Right lobe of liver (tissue), 6 donors: ENCODE results near the gene BEST1. TPM values are rescaled to one million over a fixed set of nuclear protein-coding genes. Genes with fewer than 3 reads are reported as not detected.

Experiments
- ATAC-seq, 4 donors: fragments of 200-7000 bp; cut with Tn5 transposase; one replicate each; pipeline ENCODE4 v1.9.1; 2020; ENCODE audit warnings: mild to moderate bottlenecking in 4 of 4, moderate library complexity in 4 of 4
- DNase-seq, 3 donors: peaks; one replicate each; pipeline ENCODE4 v3.0.0-alpha.2; 2020
- H3K27ac ChIP-seq, 3 donors: fragments of 200-600 bp; one replicate each; pipeline ENCODE4 v1.8.0; 2022
- H3K27me3 ChIP-seq, 2 donors: fragments of 200-600 bp; one replicate each; pipeline ENCODE4 v1.8.0; 2022
- H3K36me3 ChIP-seq, 4 donors: fragments of 200-600 bp; sonication (generic) in 1 of 4; one replicate each; pipeline versions ENCODE4 v1.5.1 to v1.8.0; 2017 to 2022; ENCODE audit warnings: control low read depth in 1 of 4
- H3K4me1 ChIP-seq, 4 donors: fragments of 200-600 bp; sonication (generic) in 1 of 4; one replicate each; pipeline versions ENCODE4 v1.5.1 to v1.8.0; 2017 to 2022; ENCODE audit warnings: control low read depth in 1 of 4
- H3K4me3 ChIP-seq, 3 donors: fragments of 200-600 bp; one replicate each; pipeline ENCODE4 v1.8.0; 2022
- H3K9me3 ChIP-seq, 4 donors: fragments of 200-600 bp; sonication (generic) in 1 of 4; one replicate each; pipeline versions ENCODE4 v1.5.1 to v1.8.0; 2017 to 2022; ENCODE audit warnings: control low read depth in 1 of 4
- CTCF ChIP-seq, 4 donors: fragments of 200-600 bp in 3 of 4; fragments of 450-650 bp in 1 of 4; IDR thresholded peaks; one replicate each; pipeline versions ENCODE4 v1.5.1 to v1.8.0; 2016 to 2022; ENCODE audit warnings: antibody characterized with exemption in 4 of 4, mild to moderate bottlenecking in 2 of 4
- POLR2A ChIP-seq: fragments of 450-650 bp; IDR thresholded peaks from one replicate; pipeline ENCODE4 v1.6.1; 2017; ENCODE audit warnings: antibody characterized with exemption, mild to moderate bottlenecking
- WGBS: methylation state at CpG from one replicate; pipeline ENCODE4 v1.1.6; 2018; ENCODE audit warnings: low coverage, low lambda C conversion rate; ENCODE audit not compliant: insufficient coverage; ENCODE audit errors: missing lambda C conversion rate; 5-methylcytosine and 5-hydroxymethylcytosine counted together
- intact Hi-C, 2 donors: fragments of 100-400 bp; cut with DNase I; formaldehyde crosslinking; loops; one replicate each; pipeline versions ENCODE4 v1.11.2 to v1.14.1; 2022
- total RNA-seq, 6 experiments: library from RNA; depleted of rRNA in 2 of 6; stranded (reverse); fragments of >200 nt in 2 of 6; fragmentation: NEBNext Ultra II Directional in 3 of 6; extraction: Animal tissue kit (Norgen Biotek cat#: 25700) in 3 of 6; gene quantifications; one replicate each; pipeline versions ENCODE4 v1.1.0 to v1.2.4, GENCODE V29; 2016 to 2023
- donor health status: DM: no; HTN: yes; CAD: no.
- donor health status: DM: no; HTN: no; CAD: no.
- donor health status: DM: no; HTN: no; CAD: no.
- donor health status: DM: no; HTN: yes; CAD: no.
- donor health status: DM: no; HTN: yes; CAD: no.

The BEST1 gene
- total RNA-seq, 6 experiments from 2014 or later: 0.55 to 2.3 (median 0.91) TPM

GRCh38 chr11:61972672-61973475, 22.7 kb downstream of the BEST1 start:
- H3K4me3 ChIP-seq: peak overlapping the region in 2 of 3 donors; percentile 21 to 29
- H3K9me3 ChIP-seq: no peaks in the 10 kb centered on the region
- peak overlapping the region; percentile 86 to 94 (median 89) for H3K27ac ChIP-seq
- ATAC-seq: peak; percentile 6 to 51 (median 20)
- H3K4me1 ChIP-seq: peaks cover 0 to 83% (median 33%) of the 10 kb centered on the region in 4 donors
- intact Hi-C loops: no loop called here
- no peaks in the 10 kb centered on the region for H3K27me3 ChIP-seq
- peak; percentile 30 to 72 (median 67) for DNase-seq
- no peaks in the 10 kb centered on the region for H3K36me3 ChIP-seq
- no peak for TF ChIP-seq CTCF (IDR thresholded peaks at IDR 0.05)
- peak; percentile 55 for TF ChIP-seq POLR2A
- 18% methylated on average over 9 of the region's 11 CpGs for WGBS

GRCh38 chr11:61973476-61974162, 23.5 kb downstream of the BEST1 start:
- Histone ChIP-seq H3K4me1 (peaks cover 0 to 87% (median 34%) of the 10 kb centered on the region in 4 donors), H3K27me3 (no peaks in the 10 kb centered on the region), H3K4me3 (peak overlapping the region in 2 of 3 donors; percentile 21 to 29), H3K36me3 (no peaks in the 10 kb centered on the region), H3K27ac (peak overlapping the region; percentile 86 to 94 (median 89)), H3K9me3 (no peaks in the 10 kb centered on the region)
- ATAC-seq (no peak), DNase-seq (peak; percentile 30 to 59 (median 51))
- 44% methylated on average over 5 of the region's 10 CpGs for WGBS
- intact Hi-C loops: no loop called here
- TF ChIP-seq POLR2A: no peak

- WGBS: 32% methylated on average over 14 of the region's 14 CpGs
- H3K4me1 ChIP-seq: peaks cover 0 to 90% (median 37%) of the 10 kb centered on the region in 4 donors
- H3K9me3 ChIP-seq: no peaks in the 10 kb centered on the region
- DNase-seq: peak; percentile 76 to 92 (median 86)
- H3K27ac ChIP-seq: peak overlapping the region; percentile 79 to 93 (median 89)
- TF ChIP-seq POLR2A: peak; percentile 86
- no peak for TF ChIP-seq CTCF (IDR thresholded peaks at IDR 0.05)
- peak overlapping the region; percentile 31 to 60 (median 56) for H3K4me3 ChIP-seq
- peak; percentile 57 to 74 (median 66) for ATAC-seq
- intact Hi-C loops: no loop called here
- H3K27me3 ChIP-seq: no peaks in the 10 kb centered on the region
- no peaks in the 10 kb centered on the region for H3K36me3 ChIP-seq
These were observed 24.8 kb downstream of the BEST1 start for GRCh38 chr11:61974766-61975631.

GRCh38 chr11:61975638-61976419, 25.7 kb downstream of the BEST1 start:
- ATAC-seq: peak in 1 of 4 donors; percentile 3
- Histone ChIP-seq H3K27me3 (no peaks in the 10 kb centered on the region), H3K4me1 (peaks cover 0 to 90% (median 38%) of the 10 kb centered on the region in 4 donors), H3K27ac (peak overlapping the region; percentile 79 to 93 (median 89)), H3K4me3 (peak overlapping the region; percentile 31 to 60 (median 56)), H3K9me3 (no peaks in the 10 kb centered on the region), H3K36me3 (no peaks in the 10 kb centered on the region)
- TF ChIP-seq CTCF (IDR thresholded peaks at IDR 0.05) (no peak), POLR2A (peak; percentile 47)
- intact Hi-C loops: no loop called here
- DNase-seq: peak in 1 of 3 donors; percentile 61
- 28% methylated on average over 11 of the region's 15 CpGs for WGBS
